Stimulated activated CD4-positive, alpha-beta T cell treated with anti-CD3 and anti-CD28 coated beads, Interleukin-2, amount 100 ng/mL, for 48 hours (primary cell): ENCODE data around the gene FNDC3B.

ENCODE experiments used
- DNase-seq, 2 donors: peaks; one replicate each; pipeline ENCODE4 v3.0.0-alpha.2; 2020

FNDC3B gene

DNA sequence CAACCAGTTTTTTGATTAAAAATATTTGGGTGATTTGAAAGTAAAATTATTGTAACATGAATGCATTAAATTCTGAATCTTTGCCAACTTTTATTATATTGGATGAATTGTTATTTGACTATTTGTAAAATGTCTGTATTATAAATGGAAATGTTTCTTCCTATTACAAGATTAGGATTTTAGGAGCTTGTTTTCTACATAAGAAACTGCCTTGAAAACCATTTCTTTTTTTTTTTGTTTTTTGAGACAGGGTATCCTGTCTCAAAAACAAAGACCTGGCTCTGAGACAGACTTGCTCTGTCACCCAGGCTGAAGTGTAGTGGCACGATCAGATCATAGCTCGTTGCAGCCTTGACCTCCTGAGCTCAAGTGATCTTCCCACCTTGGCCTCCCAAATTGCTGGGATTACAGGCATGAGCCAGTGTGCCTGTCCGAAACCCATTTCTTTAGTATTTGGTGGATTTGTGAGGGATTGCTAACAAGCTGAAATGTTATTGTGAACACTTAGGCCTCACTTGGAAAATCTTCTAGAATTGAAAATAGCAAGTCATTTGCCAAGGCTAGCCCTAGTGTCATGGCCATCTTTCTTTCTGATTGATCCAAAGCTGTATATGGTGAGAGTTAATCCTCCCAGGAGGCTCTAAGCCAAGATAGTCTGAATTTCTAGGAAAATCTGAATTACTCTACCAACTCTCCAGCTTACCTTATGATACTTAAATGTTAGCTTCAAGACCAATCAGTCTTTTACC is 100.3 kb downstream of the FNDC3B start:
- no peak for DNase-seq

DNA sequence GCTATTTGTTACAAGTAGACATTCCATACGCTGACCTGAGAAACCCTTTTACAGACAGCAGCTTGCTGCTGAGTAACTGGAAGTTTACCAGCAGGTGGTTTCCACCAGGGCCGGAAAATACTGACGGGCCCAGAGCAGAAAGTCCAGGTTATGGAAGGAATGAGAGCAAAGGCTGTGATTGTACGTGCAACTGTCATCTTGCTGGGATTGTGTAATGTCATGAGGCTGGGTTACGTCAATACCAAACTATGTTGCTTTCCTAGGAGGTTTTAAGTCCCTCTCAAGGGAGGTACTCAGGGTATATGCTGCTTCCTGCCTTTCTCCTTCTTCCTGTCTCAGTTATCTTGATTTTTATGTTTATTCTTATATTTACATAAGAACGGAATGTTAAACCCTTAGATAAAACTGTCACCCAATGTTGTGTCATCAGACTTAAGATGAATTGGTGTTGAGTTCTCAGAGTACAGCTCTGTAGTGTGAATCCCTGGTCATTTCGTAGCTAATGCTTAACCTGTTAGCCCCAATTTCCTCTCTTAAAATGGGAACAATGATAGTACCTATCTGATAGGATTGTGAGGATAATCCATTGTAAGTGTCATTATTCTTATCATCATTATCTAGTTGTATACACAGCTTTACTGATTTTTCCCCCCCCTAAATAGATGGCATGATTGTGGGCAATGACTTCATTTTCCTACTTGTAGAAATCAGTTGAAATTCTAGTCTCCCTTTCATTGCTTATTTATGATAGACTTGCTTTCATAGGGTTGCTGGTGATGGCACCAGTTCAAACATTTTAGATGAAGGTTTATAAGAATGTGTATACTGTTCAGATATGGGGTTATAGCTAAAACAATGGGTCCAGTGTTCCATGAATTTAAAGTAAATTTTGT is 101.4 kb downstream of the FNDC3B start:
- no peak for DNase-seq

DNA sequence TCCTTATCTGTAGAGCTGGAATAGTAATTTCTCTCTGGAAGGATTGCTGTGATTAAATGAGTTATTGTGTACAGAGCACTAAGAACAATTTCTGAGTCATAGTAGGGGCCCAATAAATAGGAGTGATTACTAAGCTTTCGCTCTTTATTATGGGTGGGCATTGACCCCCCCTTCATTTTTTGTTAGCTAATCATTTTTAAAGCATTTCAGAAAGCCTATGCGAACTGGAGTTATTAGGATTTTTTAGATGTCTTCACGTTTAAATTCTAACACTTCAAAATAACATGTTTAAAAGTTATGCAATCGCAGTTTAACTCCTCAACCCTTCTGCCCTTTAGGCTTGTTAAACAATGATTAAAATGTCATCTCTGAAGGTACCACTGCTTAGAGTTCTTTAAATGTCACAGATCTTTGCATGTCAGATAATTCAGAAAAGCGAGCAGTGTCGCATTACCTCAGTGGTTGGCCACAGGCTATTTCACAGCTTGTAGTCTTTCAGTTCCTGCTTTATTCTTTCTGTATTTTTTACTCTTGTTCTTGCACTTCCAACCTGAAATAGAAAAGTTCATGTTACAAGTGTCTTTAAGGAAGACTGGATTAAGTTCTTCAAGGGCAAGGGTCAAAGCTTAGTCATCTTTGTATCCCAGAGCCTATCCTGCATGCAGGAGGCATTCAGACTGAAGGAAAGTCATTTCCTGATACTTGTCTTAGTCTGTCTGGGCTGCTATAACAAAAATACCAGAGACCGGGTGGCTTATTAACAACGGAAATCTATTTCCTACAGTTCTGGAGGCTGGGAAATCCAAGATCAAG is 102.9 kb downstream of the FNDC3B start:
- DNase-seq: no peak

DNA sequence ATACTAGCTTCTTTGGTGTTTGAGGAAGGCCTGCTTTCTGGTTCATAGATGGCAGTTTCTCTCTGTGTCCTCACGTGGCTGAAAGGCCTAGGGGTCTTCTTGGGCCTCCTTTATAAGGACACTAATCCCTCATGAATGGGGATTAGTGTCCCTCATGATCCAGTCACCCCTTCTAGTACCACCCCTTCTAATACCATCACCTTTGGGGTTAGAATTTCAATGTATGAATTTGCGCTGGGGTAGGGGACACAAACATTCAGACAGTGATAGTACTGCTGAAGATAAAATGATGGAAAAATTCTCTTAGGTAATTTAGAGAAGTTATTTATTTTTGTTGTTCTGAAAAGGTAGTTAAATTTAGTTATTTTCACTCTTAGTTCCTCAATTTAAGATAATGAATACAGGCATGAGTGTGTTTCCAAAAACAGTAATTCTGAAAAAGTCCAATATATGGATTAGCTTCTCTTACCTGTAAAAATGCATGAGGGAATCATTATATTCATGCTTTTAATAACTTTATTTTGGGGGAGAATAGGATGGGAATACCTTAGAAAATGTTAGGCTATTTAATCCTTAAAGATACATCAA is 103.6 kb downstream of the FNDC3B start:
- no peak for DNase-seq

DNA sequence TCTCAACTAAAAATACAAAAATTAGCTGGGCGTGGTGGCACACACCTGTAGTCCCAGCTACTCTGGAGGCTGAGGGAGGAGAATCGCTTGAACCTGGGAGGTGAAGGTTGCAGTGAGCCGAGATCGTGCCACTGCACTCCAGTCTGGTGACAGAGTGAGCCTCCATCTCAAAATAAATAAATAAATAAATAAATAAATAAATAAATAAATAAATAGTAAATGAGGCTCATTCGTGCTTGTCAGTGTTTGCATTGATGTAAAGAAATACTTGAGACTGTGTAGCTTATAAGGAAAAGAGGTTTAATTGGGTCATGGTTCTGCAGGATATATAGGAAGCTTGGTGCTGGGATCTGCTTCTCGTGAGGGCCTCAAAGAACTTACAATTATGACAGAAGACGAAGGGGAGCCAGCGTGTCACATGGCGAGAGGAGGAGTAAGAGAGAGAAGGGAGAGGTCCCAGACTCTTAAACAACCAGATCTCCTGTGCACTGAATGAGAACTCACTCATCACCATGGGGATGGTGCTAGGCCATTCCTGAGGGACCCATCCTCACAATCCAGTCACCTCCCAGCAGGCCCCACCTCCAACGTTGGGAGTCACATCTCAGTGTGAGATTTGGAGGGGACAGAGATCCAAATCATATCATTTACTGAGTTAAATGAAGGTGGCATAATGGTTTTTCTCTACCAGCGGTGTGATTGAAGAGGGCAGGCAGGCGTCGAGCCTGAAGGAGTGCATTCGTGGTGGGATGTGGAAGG is 104.5 kb downstream of the FNDC3B start:
- DNase-seq: no peak

DNA sequence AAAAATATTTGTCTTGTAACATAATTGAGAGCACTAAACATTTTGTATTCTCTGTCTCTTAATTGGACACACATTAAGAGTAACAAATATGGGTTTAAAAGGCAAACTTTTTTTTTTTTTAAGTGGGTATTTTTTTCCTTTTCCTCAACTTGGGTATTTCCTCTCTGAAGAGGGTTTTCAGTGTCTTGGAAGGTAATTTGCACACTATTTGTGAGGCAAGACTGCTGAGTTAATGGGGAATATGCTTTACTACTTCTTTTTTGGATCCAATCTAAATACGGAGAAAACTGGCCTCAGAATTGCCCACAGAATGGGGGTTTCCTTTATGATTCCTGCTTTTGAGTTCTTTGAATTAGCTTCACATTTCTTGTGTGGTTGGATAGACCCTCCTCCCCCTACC is 105.2 kb downstream of the FNDC3B start:
- no peak for DNase-seq

DNA sequence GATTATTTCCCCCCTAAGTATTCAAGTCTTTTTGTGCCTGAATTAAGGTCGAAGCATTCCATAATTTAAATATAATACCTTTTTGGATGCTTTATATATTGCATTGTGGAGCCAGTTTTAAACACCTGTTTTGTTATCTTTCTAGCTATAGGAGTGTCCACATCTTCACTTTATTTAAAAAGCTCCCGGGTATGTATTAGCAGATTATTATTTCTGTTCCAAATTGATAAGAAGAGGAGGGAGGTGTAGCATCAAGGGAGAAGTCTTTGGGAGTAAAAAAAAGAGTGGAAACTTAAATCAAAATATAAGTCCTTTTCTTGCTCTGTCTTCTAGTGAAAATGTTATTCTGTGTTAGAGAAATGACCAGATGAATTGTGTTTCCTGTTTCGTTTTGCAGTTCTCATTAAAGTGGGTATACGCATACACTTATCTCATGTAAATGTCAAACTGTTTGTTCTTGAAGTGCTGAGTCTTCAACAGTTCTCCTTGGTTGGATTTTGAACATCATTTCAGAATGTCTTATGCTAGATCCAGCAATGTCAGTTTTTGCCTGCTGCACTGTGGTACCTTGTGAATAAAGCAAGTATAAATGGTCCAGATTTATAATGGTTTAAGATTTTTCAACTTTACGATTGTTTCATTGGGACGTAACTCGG is 105.8 kb downstream of the FNDC3B start:
- no peak for DNase-seq

DNA sequence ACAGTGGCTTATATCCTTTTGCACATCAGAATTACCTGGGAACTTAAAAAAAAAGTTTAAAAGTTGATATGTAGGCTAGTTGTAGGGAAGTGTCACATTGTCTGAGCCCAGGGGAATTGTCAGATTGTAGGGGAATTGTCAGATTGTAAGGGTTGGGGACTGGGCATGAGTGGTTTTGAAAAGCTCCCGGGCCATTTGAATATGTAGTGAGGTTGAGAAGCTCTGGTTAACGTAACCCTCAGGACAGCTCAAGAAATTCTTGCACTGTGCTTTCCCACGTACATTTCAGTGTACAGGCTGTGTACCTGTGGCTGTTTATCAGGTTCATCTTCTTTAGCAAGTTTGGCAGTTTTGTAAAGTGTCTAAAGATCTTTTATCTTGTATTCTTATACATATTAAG is 107.0 kb downstream of the FNDC3B start:
- no peak for DNase-seq

DNA sequence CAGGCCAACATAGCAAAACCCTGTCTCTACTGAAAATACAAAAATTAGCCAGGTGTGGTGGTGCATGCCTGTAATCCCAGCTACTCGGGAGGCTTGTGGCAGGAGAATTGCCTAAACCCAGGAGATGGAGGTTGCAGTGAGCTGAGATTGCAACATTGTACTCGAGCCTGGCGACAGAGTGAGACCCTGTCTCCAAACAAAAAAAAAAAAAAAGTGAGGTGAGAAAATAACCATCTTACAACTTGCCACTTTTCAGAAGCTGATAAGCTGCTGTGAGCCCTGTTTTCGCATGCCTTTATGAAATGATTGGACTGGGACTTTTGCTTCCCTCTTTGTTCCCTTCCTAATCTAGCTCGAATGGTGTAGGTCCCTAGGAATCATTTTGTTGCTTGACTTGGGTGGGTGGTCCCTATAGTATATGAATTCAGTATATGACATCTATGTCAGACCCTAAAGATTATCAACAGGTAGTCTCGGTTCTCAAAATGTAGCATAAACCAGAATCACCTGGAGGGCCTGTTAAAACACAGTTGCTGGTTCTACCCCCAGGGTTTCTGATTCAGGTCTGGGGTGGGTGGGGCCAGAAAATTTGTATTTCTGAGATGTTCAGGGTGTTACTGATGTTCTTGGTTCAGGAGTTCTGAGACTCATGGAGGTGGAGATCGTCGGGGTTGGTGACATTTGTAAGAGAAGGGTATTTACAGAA is 107.9 kb downstream of the FNDC3B start:
- DNase-seq: no peak

DNA sequence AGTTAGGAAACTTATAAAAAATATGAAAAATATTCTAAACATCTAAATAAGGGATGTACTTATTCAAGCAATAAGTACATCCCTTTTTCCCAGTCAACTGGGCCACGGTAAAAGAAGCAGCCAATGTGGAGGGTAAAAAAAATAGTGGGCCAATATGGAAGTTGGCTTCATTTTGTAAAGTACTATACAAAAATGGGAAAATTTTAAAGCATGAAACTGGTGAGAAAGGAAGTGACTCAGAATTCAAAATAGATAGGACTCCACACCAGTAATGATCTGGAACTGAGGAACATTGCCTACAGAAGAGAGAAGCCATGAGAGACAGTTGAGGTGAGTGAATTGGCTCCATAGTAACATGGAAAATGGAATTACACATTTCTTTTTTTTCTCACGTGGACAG is 108.9 kb downstream of the FNDC3B start:
- no peak for DNase-seq

DNA sequence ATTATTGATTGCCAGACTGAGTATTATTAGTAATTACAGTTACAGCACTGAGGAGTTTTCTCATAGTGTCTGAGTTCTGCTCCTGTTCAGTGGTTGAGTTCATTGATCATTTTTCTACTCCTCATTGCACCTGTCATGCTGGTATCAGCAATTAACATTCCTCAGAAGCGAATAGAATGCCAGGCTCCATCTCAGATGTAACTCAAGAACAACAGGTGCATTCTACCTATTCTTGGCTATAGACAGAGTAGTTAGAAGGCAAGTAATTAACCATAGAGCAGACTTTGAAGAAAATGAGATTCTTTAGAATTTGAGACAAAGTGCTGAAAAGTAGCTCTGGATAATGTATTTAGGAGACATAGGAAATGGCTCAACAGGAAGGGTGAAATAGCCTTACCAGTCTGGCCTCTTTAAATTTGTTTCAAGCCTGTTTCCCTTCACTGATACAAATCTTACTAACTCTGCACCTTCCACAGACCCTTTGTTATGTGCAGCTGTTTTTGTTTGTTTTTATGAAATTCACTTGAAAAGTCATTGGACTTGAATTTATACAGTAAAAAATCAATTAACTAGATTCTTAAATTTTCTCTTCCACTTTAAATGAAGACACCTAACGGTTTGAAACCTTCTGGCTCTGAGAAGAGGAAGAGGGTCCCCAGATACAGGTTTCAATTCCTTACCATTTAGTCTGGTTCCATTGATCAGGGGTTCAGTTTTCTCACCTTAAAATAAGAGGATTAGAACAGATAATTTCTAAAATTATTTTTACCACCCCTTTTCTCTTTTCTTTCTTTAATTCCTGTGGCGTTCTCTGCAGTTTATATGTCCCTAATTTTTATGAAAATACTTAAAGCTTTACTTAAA is 109.6 kb downstream of the FNDC3B start:
- no peak for DNase-seq

DNA sequence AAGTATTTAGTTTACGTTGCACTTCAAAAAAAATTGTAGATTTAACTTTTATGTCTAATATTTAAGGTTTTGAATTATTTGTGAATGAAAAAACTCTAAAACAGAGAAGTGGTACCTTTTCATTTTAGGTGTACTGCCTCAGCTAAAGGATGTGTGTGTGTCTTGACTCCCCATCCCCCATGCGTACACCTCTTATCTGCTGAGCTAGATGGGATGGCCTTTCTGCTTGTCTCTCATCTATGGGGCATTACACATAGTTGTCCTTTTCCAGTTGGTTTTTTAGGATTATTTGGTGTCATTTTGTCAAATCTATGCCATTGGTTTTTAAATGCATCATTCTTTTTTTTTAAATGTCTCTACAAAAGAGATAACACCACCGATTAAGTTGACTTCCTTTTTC is 110.9 kb downstream of the FNDC3B start:
- no peak for DNase-seq

DNA sequence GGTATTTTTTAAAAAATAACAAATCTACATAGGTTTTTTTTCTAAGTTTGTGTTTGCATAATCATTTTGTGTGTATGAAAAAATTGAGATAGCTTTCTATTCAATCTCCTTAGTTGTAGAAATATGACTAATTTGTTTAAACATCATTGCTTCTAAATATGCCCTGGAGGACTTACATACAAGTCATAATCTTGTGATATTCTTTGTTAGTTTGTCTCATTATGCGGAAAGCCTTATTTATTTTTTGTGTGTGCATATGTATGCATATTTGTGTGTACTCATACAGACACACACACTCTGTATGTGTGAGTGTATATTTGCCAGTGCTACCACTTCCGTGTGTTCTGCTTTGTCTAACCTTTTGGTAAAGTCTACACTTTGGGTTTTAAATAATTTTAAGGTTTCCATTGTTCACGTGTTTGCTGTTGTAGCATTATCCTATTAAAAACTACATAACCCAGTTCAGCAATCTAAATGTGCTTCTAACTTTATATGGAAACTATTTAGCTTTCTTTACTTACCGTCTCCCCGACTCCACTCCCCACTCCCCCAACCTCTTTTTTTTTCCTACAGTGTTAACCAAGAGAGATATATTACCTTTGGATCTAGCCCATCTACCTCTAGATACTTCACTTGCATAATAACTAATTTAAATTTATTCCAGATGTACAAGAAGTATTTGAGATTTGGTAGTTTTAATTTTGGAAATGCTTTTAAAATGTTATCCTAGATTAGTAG is 111.7 kb downstream of the FNDC3B start:
- no peak for DNase-seq

DNA sequence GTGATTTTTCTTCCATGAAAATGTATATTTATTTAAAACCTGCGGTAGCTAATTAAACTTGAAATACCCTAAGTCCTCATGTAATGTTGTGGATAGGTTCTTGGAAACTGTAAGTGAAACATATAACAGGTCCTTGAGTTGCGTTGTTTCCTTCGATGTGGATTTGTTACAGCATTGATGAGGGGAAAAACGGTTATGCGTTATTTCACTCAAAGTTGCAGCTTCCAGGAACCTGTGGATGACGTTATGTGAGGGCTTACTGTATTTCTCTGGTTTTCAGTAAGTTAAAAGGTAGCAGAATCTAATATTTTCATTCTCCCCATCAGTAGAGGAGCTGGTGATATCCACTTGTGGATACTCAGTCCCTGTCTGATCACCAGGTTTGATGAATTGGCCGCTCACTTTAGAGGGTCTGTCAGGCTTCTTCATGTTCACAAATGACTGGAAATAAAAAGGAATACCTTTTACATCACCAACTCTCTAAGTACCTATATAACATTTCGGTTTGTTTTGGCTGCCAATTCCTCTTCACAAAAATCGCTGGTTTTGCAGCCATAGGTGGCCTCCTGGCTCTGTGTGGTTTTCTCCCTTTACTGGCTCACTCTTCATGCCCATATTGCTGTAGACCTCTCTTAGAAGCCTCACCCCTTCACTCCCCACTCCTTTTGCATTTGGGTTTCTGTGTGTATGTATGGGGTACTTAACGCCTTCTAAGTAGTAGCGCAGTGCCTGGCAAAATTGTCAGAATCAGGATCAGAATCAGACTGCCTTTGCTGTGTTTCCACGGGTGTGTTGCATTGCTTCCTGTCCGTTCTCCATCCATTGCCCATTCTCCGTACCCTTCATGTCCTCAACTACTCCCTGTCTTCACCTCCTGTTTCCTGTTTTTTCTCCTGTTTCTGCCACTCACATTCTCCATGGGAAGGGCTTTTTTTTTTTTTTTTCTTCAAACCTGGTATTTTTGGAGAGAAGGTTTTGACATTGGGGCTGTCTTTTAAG is 112.6 kb downstream of the FNDC3B start:
- DNase-seq: no peak

DNA sequence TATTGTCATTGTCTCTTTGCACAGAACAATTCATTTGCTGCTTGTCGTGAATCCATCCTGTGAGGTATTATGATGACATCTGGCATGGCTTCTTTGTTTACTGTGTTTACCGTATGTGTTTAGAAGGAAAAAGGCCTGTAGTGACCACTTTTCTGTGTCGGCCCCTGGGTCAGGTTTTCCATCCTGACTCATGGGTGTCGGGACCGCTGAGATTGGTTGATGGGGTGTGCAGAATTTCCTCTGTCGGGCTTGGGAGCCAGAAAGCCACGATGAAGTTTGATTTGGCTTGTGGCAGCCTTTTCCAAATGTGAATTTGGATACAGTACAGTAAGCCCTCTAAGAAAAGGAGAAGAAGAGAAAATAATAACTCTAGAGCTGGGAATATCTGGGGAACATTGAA is 113.5 kb downstream of the FNDC3B start:
- DNase-seq: no peak

DNA sequence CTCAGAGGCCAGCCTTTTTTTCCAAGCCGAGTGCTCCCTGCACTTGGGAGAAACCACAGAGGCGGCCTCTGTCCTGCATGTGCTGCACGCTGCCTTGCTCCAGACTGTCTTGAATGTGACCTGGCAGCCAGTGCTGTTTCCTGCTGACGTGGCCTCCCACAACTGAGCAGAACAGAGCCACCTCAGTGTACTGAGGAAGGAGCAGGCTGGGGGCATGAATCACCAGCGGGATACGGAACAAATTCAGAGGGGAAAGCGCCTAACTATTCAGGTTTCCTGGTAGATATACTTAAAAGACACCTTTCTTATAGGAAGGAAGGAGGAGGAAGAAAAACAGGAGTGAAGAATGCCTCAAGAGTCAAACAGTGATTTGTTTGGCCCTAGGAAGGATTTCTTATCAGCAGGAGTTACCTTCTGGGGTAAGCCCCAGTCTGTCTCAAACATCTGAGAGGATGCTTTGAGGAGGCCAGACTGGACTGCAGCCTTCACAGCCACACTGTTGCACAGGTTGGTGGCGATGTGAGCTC is 114.0 kb downstream of the FNDC3B start:
- DNase-seq: peak in 1 of 2 donors; percentile 39
